ENCODE measurements around the gene ARMCX4.
"Not testable (repeated sequence)": the region's sequence is repeated elsewhere in the genome, so short reads cannot be mapped to it uniquely, and the experiment has no call there.

Gene ARMCX4

GRCh38 chrX:101485212-101485949 lies at the start of gene ARMCX4:
Gene ARMCX4 (plus strand): TSS chrX:101485456. CDS start chrX:101488590, 3,134 bp downstream.
- DNase-seq (ENCODE audit: low read depth in 2 of 2, low spot score in 1 of 2) = no peak

- DNase-seq (ENCODE audit: low read depth in 2 of 2, low spot score in 1 of 2) = no peak
Observed at GRCh38 chrX:101442085-101442484, 43.2 kb upstream of the ARMCX4 start.

- DNase-seq (ENCODE audit: low read depth in 2 of 2, low spot score in 1 of 2) = no peak
Observed at GRCh38 chrX:101449279-101449678, 36.0 kb upstream of the ARMCX4 start.

- no peak for DNase-seq (ENCODE audit: low read depth in 2 of 2, low spot score in 1 of 2)
Observed at GRCh38 chrX:101450085-101450484, 35.2 kb upstream of the ARMCX4 start.

- no peak for DNase-seq (ENCODE audit: low read depth in 2 of 2, low spot score in 1 of 2)
Observed at GRCh38 chrX:101450961-101451360, 34.3 kb upstream of the ARMCX4 start.

GRCh38 chrX:101452056-101452455 lies 33.2 kb upstream of the ARMCX4 start:
- DNase-seq (ENCODE audit: low read depth in 2 of 2, low spot score in 1 of 2) = no peak

GRCh38 chrX:101460669-101461068 lies 24.6 kb upstream of the ARMCX4 start:
- DNase-seq (ENCODE audit: low read depth in 2 of 2, low spot score in 1 of 2) = no peak

- DNase-seq (ENCODE audit: low read depth in 2 of 2, low spot score in 1 of 2) = no peak
Observed at GRCh38 chrX:101462892-101463291, 22.4 kb upstream of the ARMCX4 start.

- no peak for DNase-seq (ENCODE audit: low read depth in 2 of 2, low spot score in 1 of 2)
Observed at GRCh38 chrX:101478366-101478765, 6.9 kb upstream of the ARMCX4 start.

GRCh38 chrX:101482296-101482695 lies 3.0 kb upstream of the ARMCX4 start:
- no peak for DNase-seq (ENCODE audit: low read depth in 2 of 2, low spot score in 1 of 2)

- DNase-seq (ENCODE audit: low read depth in 2 of 2, low spot score in 1 of 2) = no peak
Observed at GRCh38 chrX:101483705-101484104, 1.6 kb upstream of the ARMCX4 start.

- no peak for DNase-seq (ENCODE audit: low read depth in 2 of 2, low spot score in 1 of 2)
Observed at GRCh38 chrX:101484135-101484534, 1.1 kb upstream of the ARMCX4 start.

- DNase-seq (ENCODE audit: low read depth in 2 of 2, low spot score in 1 of 2) = no peak
Observed at GRCh38 chrX:101488796-101489195, 3.5 kb downstream of the ARMCX4 start.

- no peak for DNase-seq (ENCODE audit: low read depth in 2 of 2, low spot score in 1 of 2)
Observed at GRCh38 chrX:101491943-101492342, 6.7 kb downstream of the ARMCX4 start.

GRCh38 chrX:101493225-101493624 lies 8.0 kb downstream of the ARMCX4 start:
- DNase-seq (ENCODE audit: low read depth in 2 of 2, low spot score in 1 of 2) = no peak

- DNase-seq (ENCODE audit: low read depth in 2 of 2, low spot score in 1 of 2) = not testable (repeated sequence)
Observed at GRCh38 chrX:101502929-101503328, 17.7 kb downstream of the ARMCX4 start.

- DNase-seq (ENCODE audit: low read depth in 2 of 2, low spot score in 1 of 2) = no peak
Observed at GRCh38 chrX:101507372-101507771, 22.1 kb downstream of the ARMCX4 start.

GRCh38 chrX:101507986-101508385 lies 22.7 kb downstream of the ARMCX4 start:
- DNase-seq (ENCODE audit: low read depth in 2 of 2, low spot score in 1 of 2) = no peak

GRCh38 chrX:101530944-101531343 lies 45.7 kb downstream of the ARMCX4 start:
- DNase-seq (ENCODE audit: low read depth in 2 of 2, low spot score in 1 of 2) = no peak

Data from stimulated activated CD8-positive, alpha-beta memory T cell treated with anti-CD3 and anti-CD28 coated beads, Interleukin-4, amount 100 ng/mL, for 1 hour (primary cell).